MM.1S (cell line): ENCODE results near the gene COPZ1.

Experiments used
- DNase-seq: peaks from one replicate; pipeline ENCODE4 v3.0.0-alpha.2; 2015
- H2AFZ ChIP-seq: fragments of 300-600 bp; sonication (generic); 2 replicates; pipeline ENCODE4 v1.6.0; 2016; ENCODE audit warnings: antibody characterized with exemption, low read length
- H3F3A ChIP-seq: fragments of 300-600 bp; sonication (generic); 2 replicates; pipeline ENCODE4 v1.6.1; 2016; ENCODE audit warnings: mild to moderate bottlenecking, antibody characterized with exemption, low read length, moderate library complexity, mixed read lengths; ENCODE audit not compliant: insufficient read depth
- H3K27ac ChIP-seq: fragments of 300-600 bp; sonication (generic); 2 replicates; pipeline ENCODE4 v1.5.1; 2016; ENCODE audit warnings: mild to moderate bottlenecking, low read length
- H3K27me3 ChIP-seq: fragments of 300-600 bp; sonication (generic); replicated peaks from 2 replicates; pipeline ENCODE4 v1.6.0; 2016; ENCODE audit warnings: low read length; ENCODE audit not compliant: insufficient read depth
- H3K36me3 ChIP-seq: fragments of 300-600 bp; sonication (generic); replicated peaks from 2 replicates; pipeline ENCODE4 v1.6.1; 2016; ENCODE audit warnings: mild to moderate bottlenecking, low read length, mixed read lengths; ENCODE audit not compliant: insufficient read depth
- H3K4me1 ChIP-seq: fragments of 300-600 bp; sonication (generic); 2 replicates; pipeline ENCODE4 v1.6.1; 2016; ENCODE audit warnings: low read length, mixed read lengths
- H3K4me2 ChIP-seq: fragments of 300-600 bp; sonication (generic); 2 replicates; pipeline ENCODE4 v1.6.0; 2016; ENCODE audit warnings: low read depth, low read length
- H3K4me3 ChIP-seq: fragments of 300-600 bp; sonication (generic); 2 replicates; pipeline ENCODE4 v1.5.1; 2016; ENCODE audit warnings: low read length, mixed read lengths
- H3K79me2 ChIP-seq: fragments of 300-600 bp; sonication (generic); 2 replicates; pipeline ENCODE4 v1.6.1; 2016; ENCODE audit warnings: mixed run types, low read length, mixed read lengths
- H3K9ac ChIP-seq: fragments of 300-600 bp; sonication (generic); 2 replicates; pipeline ENCODE4 v1.6.1; 2016; ENCODE audit warnings: low read length, mixed read lengths
- H3K9me2 ChIP-seq: fragments of 300-600 bp; sonication (generic); replicated peaks from 2 replicates; pipeline ENCODE4 v1.6.1; 2016; ENCODE audit warnings: mild to moderate bottlenecking, low read length, mixed read lengths; ENCODE audit not compliant: insufficient read depth
- H3K9me3 ChIP-seq: fragments of 300-600 bp; sonication (generic); replicated peaks from 2 replicates; pipeline ENCODE4 v1.6.1; 2016; ENCODE audit warnings: mild to moderate bottlenecking, low read length, mixed read lengths; ENCODE audit not compliant: insufficient read depth
- H4K20me1 ChIP-seq: fragments of 300-600 bp; sonication (generic); 2 replicates; pipeline ENCODE4 v1.6.1; 2016; ENCODE audit warnings: mild to moderate bottlenecking, low read length, moderate library complexity, mixed read lengths; ENCODE audit not compliant: insufficient read depth
- EZH2 ChIP-seq: fragments of 300-600 bp; sonication (generic); optimal IDR thresholded peaks from 2 replicates; pipeline ENCODE3; 2017; ENCODE audit warnings: low read depth, mild to moderate bottlenecking, antibody characterized with exemption, low read length, mixed read lengths
- EZH2phosphoT487 ChIP-seq: fragments of 300-600 bp; sonication (generic); IDR thresholded peaks from 2 replicates; pipeline ENCODE4 v1.6.1; 2018; ENCODE audit warnings: antibody characterized with exemption, low read length
- TF ChIP-seq, protein P1 (sequence below): fragments of 300-600 bp; sonication (generic); IDR thresholded peaks from 2 replicates; pipeline ENCODE4 v1.5.1; 2016; ENCODE audit warnings: antibody characterized with exemption, low read length, mixed read lengths

Gene COPZ1

GRCh38 chr12:54286042-54287030 is 38.6 kb upstream of the COPZ1 start:
- Histone ChIP-seq H3K4me3 (no peak overlapping the region), H3K9me2 (no peaks in the 10 kb centered on the region), H3K79me2 (peaks cover 36% of the 10 kb centered on the region), H3K4me1 (peaks cover 15% of the 10 kb centered on the region; the same call in 1 of the 2 replicates), H3K27me3 (no peaks in the 10 kb centered on the region), H2AFZ (no peak overlapping the region), H3K27ac (no peak overlapping the region), H3F3A (peaks cover 71% of the 10 kb centered on the region), H3K4me2 (no peak overlapping the region), H3K9me3 (no peaks in the 10 kb centered on the region), H3K36me3 (peaks cover 25% of the 10 kb centered on the region), H4K20me1 (peaks cover 41% of the 10 kb centered on the region), H3K9ac (no peak overlapping the region)
- no peak for DNase-seq
- TF ChIP-seq, protein P1, sequence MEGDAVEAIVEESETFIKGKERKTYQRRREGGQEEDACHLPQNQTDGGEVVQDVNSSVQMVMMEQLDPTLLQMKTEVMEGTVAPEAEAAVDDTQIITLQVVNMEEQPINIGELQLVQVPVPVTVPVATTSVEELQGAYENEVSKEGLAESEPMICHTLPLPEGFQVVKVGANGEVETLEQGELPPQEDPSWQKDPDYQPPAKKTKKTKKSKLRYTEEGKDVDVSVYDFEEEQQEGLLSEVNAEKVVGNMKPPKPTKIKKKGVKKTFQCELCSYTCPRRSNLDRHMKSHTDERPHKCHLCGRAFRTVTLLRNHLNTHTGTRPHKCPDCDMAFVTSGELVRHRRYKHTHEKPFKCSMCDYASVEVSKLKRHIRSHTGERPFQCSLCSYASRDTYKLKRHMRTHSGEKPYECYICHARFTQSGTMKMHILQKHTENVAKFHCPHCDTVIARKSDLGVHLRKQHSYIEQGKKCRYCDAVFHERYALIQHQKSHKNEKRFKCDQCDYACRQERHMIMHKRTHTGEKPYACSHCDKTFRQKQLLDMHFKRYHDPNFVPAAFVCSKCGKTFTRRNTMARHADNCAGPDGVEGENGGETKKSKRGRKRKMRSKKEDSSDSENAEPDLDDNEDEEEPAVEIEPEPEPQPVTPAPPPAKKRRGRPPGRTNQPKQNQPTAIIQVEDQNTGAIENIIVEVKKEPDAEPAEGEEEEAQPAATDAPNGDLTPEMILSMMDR: no peak
- TF ChIP-seq EZH2phosphoT487: no peak
- no peak for TF ChIP-seq EZH2

GRCh38 chr12:54287261-54288157 is 37.4 kb upstream of the COPZ1 start:
- no peak overlapping the region for H3K9ac ChIP-seq
- peaks cover 20% of the 10 kb centered on the region for H3K36me3 ChIP-seq
- no peak for TF ChIP-seq EZH2phosphoT487
- no peak for TF ChIP-seq EZH2
- TF ChIP-seq, protein P1: no peak
- H3K9me2 ChIP-seq: no peaks in the 10 kb centered on the region
- H3K79me2 ChIP-seq: peaks cover 24% of the 10 kb centered on the region
- H3F3A ChIP-seq: peaks cover 65% of the 10 kb centered on the region
- no peak for DNase-seq
- H3K9me3 ChIP-seq: no peaks in the 10 kb centered on the region
- H3K27ac ChIP-seq: no peak overlapping the region
- H2AFZ ChIP-seq: no peak overlapping the region
- H3K4me3 ChIP-seq: no peak overlapping the region
- H3K4me2 ChIP-seq: no peak overlapping the region
- H3K27me3 ChIP-seq: no peaks in the 10 kb centered on the region
- peaks cover 37% of the 10 kb centered on the region for H4K20me1 ChIP-seq
- H3K4me1 ChIP-seq: peaks cover 11% of the 10 kb centered on the region; the same call in 1 of the 2 replicates

DNA sequence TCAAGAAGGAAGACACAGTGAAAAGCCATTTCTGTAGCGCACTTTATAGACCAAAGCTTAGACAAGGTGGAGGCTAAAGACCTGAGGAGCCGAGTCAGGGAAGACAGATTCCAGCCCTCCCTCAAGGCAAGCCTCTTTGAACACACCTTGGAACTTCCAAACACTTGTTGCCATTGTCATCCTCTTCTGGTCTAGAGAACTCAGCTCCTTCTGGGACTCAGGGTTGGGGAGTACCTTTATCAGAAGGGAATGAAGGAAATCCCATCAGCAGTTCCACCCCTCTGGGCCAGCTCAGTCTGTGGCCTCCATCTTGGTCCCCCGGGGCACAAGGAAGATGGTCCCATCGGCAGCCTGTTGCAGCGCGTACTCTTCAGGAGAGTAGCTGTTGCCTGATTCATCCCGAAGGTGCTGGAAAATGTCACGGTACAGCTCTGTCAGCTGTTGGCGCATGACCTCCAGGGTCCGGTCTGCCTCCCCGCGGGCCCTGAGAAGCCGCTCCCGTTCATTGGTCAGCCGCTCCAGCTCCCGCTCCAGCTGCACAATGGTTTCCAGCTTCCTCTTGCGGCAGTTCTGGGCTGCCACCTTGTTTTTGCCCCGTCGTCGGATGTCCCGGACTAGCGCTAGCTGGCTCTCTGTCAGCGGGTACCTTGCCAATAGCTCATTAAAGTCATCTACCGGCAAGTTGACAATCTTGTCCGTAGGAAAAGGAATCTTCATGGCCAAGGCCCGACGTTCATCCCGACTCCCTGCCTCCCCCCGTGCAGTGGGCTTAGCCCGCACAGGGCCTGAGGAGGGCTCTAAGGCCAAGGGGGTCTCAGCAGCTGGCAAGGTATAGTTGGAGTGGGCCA is 32.6 kb upstream of the COPZ1 start:
- Histone ChIP-seq H3K4me1 (no peaks in the 10 kb centered on the region), H4K20me1 (no peaks in the 10 kb centered on the region), H3K36me3 (no peaks in the 10 kb centered on the region), H3K27ac (no peak overlapping the region), H3K27me3 (peaks cover 8% of the 10 kb centered on the region; the same call in 1 of the 2 replicates), H2AFZ (no peak overlapping the region), H3K9me3 (no peaks in the 10 kb centered on the region), H3K4me2 (no peak overlapping the region), H3K79me2 (no peaks in the 10 kb centered on the region), H3K4me3 (no peak overlapping the region), H3F3A (peaks cover 24% of the 10 kb centered on the region), H3K9ac (no peak overlapping the region), H3K9me2 (no peaks in the 10 kb centered on the region)
- no peak for TF ChIP-seq EZH2
- TF ChIP-seq, protein P1: no peak
- no peak for TF ChIP-seq EZH2phosphoT487
- DNase-seq: no peak
